B cell (primary cell): ENCODE results near the gene CEP63. TPM values are rescaled to one million over a fixed set of nuclear protein-coding genes. Genes with fewer than 3 reads are reported as not detected.

Experiments used
- ATAC-seq: fragments of 200-7000 bp; cut with Tn5 transposase; one replicate; pipeline ENCODE4 v1.10.0; 2021; ENCODE audit warnings: low read depth, mild to moderate bottlenecking, moderate number of reproducible peaks, moderate library complexity
- CTCF ChIA-PET: fragments of 350-600 bp; sonication (Branson Sonifier 250); formaldehyde crosslinking; loops from one replicate; lab custom pipeline; 2021; ENCODE audit warnings: antibody characterized with exemption, inconsistent platforms; lab: Charles Lee
- POLR2A ChIA-PET: fragments of 350-600 bp; sonication (Branson Sonifier 250); formaldehyde crosslinking; loops from one replicate; lab custom pipeline; 2021; ENCODE audit warnings: antibody characterized with exemption; lab: Charles Lee
- DNase-seq: peaks from one replicate; pipeline ENCODE4 v3.0.0; 2013
- H2AFZ ChIP-seq: 2 replicates; pipeline ENCODE4 v1.6.1; 2012; ENCODE audit warnings: mild to moderate bottlenecking, low read depth, low read length; ENCODE audit not compliant: insufficient read depth, poor library complexity, severe bottlenecking
- H3K27ac ChIP-seq, 2 donors: 1 replicate in 1 of 2; 2 replicates in 1 of 2; pipeline ENCODE4 v1.5.1; 2012 to 2013; ENCODE audit warnings: low read length in 2 of 2, mild to moderate bottlenecking in 2 of 2, moderate library complexity in 1 of 2
- H3K27me3 ChIP-seq, 4 experiments: fragments of 200-600 bp in 1 of 4; sonication (generic) in 1 of 4; replicated peaks in 1 of 4; 1 replicate in 2 of 4; 2 replicates in 2 of 4; pipeline versions ENCODE4 v1.6.1 to v1.7.0; 2013 to 2016; ENCODE audit warnings: low read length in 3 of 4, mild to moderate bottlenecking in 2 of 4, mixed read lengths in 1 of 4, moderate library complexity in 1 of 4; ENCODE audit not compliant: insufficient read depth in 4 of 4, control insufficient read depth in 3 of 4; ENCODE audit errors: control extremely low read depth in 1 of 4
- H3K36me3 ChIP-seq, 2 experiments: replicated peaks in 1 of 2; 1 replicate in 1 of 2; 2 replicates in 1 of 2; pipeline versions ENCODE4 v1.6.1 to v1.7.1; 2013; ENCODE audit warnings: low read length in 1 of 2; ENCODE audit not compliant: insufficient read depth in 2 of 2, control insufficient read depth in 1 of 2; ENCODE audit errors: control extremely low read depth in 1 of 2, extremely low read depth in 1 of 2
- H3K4me1 ChIP-seq, 2 donors: fragments of 200-600 bp in 1 of 2; sonication (generic) in 1 of 2; 1 replicate in 1 of 2; 2 replicates in 1 of 2; pipeline versions ENCODE4 v1.5.1 to v1.6.1; 2013 to 2017; ENCODE audit warnings: low read length in 2 of 2; ENCODE audit not compliant: control insufficient read depth in 2 of 2, insufficient read depth in 2 of 2
- H3K4me2 ChIP-seq: replicated peaks from 2 replicates; pipeline ENCODE3; 2012; ENCODE audit warnings: mild to moderate bottlenecking, low read depth, low read length; ENCODE audit not compliant: poor library complexity, severe bottlenecking
- H3K4me3 ChIP-seq, 5 experiments: fragments of 200-600 bp in 1 of 5; sonication (generic) in 1 of 5; 1 replicate in 3 of 5; 2 replicates in 2 of 5; pipeline versions ENCODE4 v1.5.1 to v1.7.0; 2011 to 2016; ENCODE audit warnings: low read length in 4 of 5, mild to moderate bottlenecking in 4 of 5, low read depth in 2 of 5, control low read depth in 1 of 5, moderate library complexity in 1 of 5; ENCODE audit not compliant: insufficient read depth in 1 of 5; ENCODE audit errors: control extremely low read depth in 1 of 5, extremely low read depth in 1 of 5
- H3K79me2 ChIP-seq: fragments of 200-600 bp; sonication (generic); one replicate; pipeline ENCODE4 v1.6.0; 2016; ENCODE audit warnings: low read length; ENCODE audit not compliant: control insufficient read depth, insufficient read depth
- H3K9ac ChIP-seq: fragments of 200-600 bp; sonication (generic); 2 replicates; pipeline ENCODE4 v1.6.1; 2017; ENCODE audit warnings: mild to moderate bottlenecking, low read length, moderate library complexity
- H3K9me3 ChIP-seq, 3 donors: one replicate each; pipeline versions ENCODE4 v1.6.1 to v1.7.1; 2013; ENCODE audit warnings: low read length in 2 of 3; ENCODE audit not compliant: control insufficient read depth in 2 of 3, insufficient read depth in 1 of 3; ENCODE audit errors: control extremely low read depth in 1 of 3
- H4K20me1 ChIP-seq: 2 replicates; pipeline ENCODE4 v1.6.0; 2012; ENCODE audit warnings: mild to moderate bottlenecking, low read length; ENCODE audit not compliant: insufficient read depth, control insufficient read depth, poor library complexity, severe bottlenecking
- H3K27ac Mint-ChIP-seq: one replicate; pipeline ENCODE4 v1.8.0; 2021; ENCODE audit warnings: mixed read lengths
- H3K27me3 Mint-ChIP-seq: one replicate; pipeline ENCODE4 v1.8.0; 2021; ENCODE audit warnings: mixed read lengths
- H3K4me1 Mint-ChIP-seq: one replicate; pipeline ENCODE4 v1.8.0; 2021; ENCODE audit warnings: mixed read lengths
- H3K4me3 Mint-ChIP-seq: one replicate; pipeline ENCODE4 v1.8.0; 2021; ENCODE audit warnings: mixed read lengths
- H3K9me3 Mint-ChIP-seq: one replicate; pipeline ENCODE4 v1.8.0; 2022; ENCODE audit warnings: mixed read lengths; ENCODE audit not compliant: insufficient read depth
- CTCF ChIP-seq: fragments of 200-600 bp; IDR thresholded peaks from one replicate; pipeline ENCODE4 v1.8.0; 2022; ENCODE audit warnings: antibody characterized with exemption, mild to moderate bottlenecking
- EZH2 ChIP-seq: IDR thresholded peaks from 2 replicates; pipeline ENCODE4 v1.6.1; 2012; ENCODE audit warnings: borderline replicate concordance, low read depth, mild to moderate bottlenecking, moderate library complexity, low read length; ENCODE audit not compliant: insufficient read depth, poor library complexity, severe bottlenecking
- WGBS: methylation state at CpG from one replicate; pipeline ENCODE4 v1.1.5; 2013; ENCODE audit warnings: missing lambda C conversion rate; ENCODE audit not compliant: insufficient coverage; 5-methylcytosine and 5-hydroxymethylcytosine counted together
- intact Hi-C: fragments of 100-400 bp; cut with micrococcal nuclease; formaldehyde crosslinking; loops from one replicate; pipeline ENCODE4 v1.10.0; 2022
- polyA plus RNA-seq: library from polyadenylated mRNA; depleted of rRNA; stranded (reverse); fragments of >200 nt; gene quantifications from 2 replicates; pipeline ENCODE4 v1.2.3, GENCODE V29; 2012
- total RNA-seq, 2 donors: library from RNA; stranded (reverse); fragments of 120-200 nt in 1 of 2; gene quantifications; 1 replicate in 1 of 2; 2 replicates in 1 of 2; pipeline versions ENCODE4 v1.2.3 to v1.2.4, GENCODE V29; 2013 to 2022

Gene CEP63
- total and polyA plus RNA-seq, 2 donors (not counting 1 experiment from before 2014, with no cell fraction given), result 9.6 to 35.6 TPM

- no peaks in the 10 kb centered on the region for H4K20me1 ChIP-seq
- no peaks in the 10 kb centered on the region for H3K79me2 ChIP-seq
- H2AFZ ChIP-seq, result no peak overlapping the region
- H3K27me3 ChIP-seq, result no peaks in the 10 kb centered on the region
- intact Hi-C loops, result loop anchor here (5.0 kb wide), 2 partner anchors 656 to 1746 kb away; no protein-coding TSS in a partner anchor
- H3K27ac Mint-ChIP-seq, result no peak overlapping the region
- no peak for DNase-seq
- no peak overlapping the region for H3K4me3 ChIP-seq
- H3K9me3 Mint-ChIP-seq, result no peaks in the 10 kb centered on the region
- TF ChIP-seq EZH2 (no peak), CTCF (no peak)
- H3K9ac ChIP-seq, result no peak overlapping the region
- H3K4me1 Mint-ChIP-seq, result no peaks in the 10 kb centered on the region
- H3K36me3 ChIP-seq, result peaks cover 10 to 32% of the 10 kb centered on the region in 2 experiments
- 100% methylated on average over 3 of the region's 6 CpGs for WGBS
- H3K4me3 Mint-ChIP-seq, result no peak overlapping the region
- H3K4me2 ChIP-seq, result no peak overlapping the region
- no peak for ATAC-seq
- H3K27me3 Mint-ChIP-seq, result no peaks in the 10 kb centered on the region
- no peaks in the 10 kb centered on the region for H3K4me1 ChIP-seq
- ChIA-PET CTCF (interaction anchor here (1.4 to 7.9 kb wide), 9 partner anchors 13 to 654 kb away, joined by 5 to 189 read pairs (median 7); partner anchors contain the start of genes ANAPC13 and CEP63), POLR2A (interaction anchor here (0.9 kb wide), 1 partner anchor 13 kb away, joined by 3 read pairs; no protein-coding TSS in a partner anchor)
- no peaks in the 10 kb centered on the region for H3K9me3 ChIP-seq
- no peak overlapping the region for H3K27ac ChIP-seq
Measured at GRCh38 chr3:134472831-134473230, 13.0 kb upstream of the CEP63 start.

GRCh38 chr3:134473868-134474546, 11.8 kb upstream of the CEP63 start:
- ChIA-PET POLR2A (interaction anchor here (0.9 kb wide), 1 partner anchor 11 kb away, joined by 3 read pairs; no protein-coding TSS in a partner anchor), CTCF (interaction anchor here (0.6 to 7.9 kb wide), 26 partner anchors 12 to 657 kb away, joined by 3 to 189 read pairs (median 4); partner anchors contain the start of genes ANAPC13 and CEP63)
- TF ChIP-seq CTCF, result peak; percentile 81
- TF ChIP-seq EZH2, result no peak
- no peak overlapping the region for H3K9ac ChIP-seq
- peak; percentile 76 for DNase-seq
- no peaks in the 10 kb centered on the region for H3K4me1 ChIP-seq
- H3K4me3 ChIP-seq, result no peak overlapping the region
- peak; percentile 58 for ATAC-seq
- WGBS, result 36% methylated on average over 5 of the region's 9 CpGs
- peaks cover 13 to 44% of the 10 kb centered on the region in 2 experiments for H3K36me3 ChIP-seq
- no peaks in the 10 kb centered on the region for H3K9me3 Mint-ChIP-seq
- H3K9me3 ChIP-seq, result no peaks in the 10 kb centered on the region
- no peaks in the 10 kb centered on the region for H3K4me1 Mint-ChIP-seq
- H4K20me1 ChIP-seq, result no peaks in the 10 kb centered on the region
- H3K27ac ChIP-seq, result no peak overlapping the region
- H3K27me3 Mint-ChIP-seq, result no peaks in the 10 kb centered on the region
- H2AFZ ChIP-seq, result peak overlapping the region; percentile 29
- no peak overlapping the region for H3K27ac Mint-ChIP-seq
- intact Hi-C loops, result loop anchor here (1.0 to 5.0 kb wide), 5 partner anchors 166 to 1747 kb away; no protein-coding TSS in a partner anchor
- no peak overlapping the region for H3K4me3 Mint-ChIP-seq
- H3K79me2 ChIP-seq, result no peaks in the 10 kb centered on the region
- H3K4me2 ChIP-seq, result no peak overlapping the region
- H3K27me3 ChIP-seq, result no peaks in the 10 kb centered on the region
